Fibroblast of villous mesenchyme (primary cell): ENCODE results near the gene EDAR. TPM values are rescaled to one million over a fixed set of nuclear protein-coding genes. Genes with fewer than 3 reads are reported as not detected.

ENCODE experiments used
- DNase-seq: peaks from one replicate; pipeline ENCODE4 v3.0.0-alpha.2; 2010; ENCODE audit warnings: low read depth
- H3K4me3 ChIP-seq: 2 replicates; pipeline ENCODE4 v1.5.1; 2011; ENCODE audit warnings: low read depth, mild to moderate bottlenecking, low read length
- CTCF ChIP-seq: IDR thresholded peaks from 2 replicates; pipeline ENCODE4 v1.5.1; 2012; ENCODE audit warnings: low read depth, mild to moderate bottlenecking, low read length; ENCODE audit not compliant: insufficient read depth
- small RNA-seq: library from RNA; depleted of rRNA; stranded (forward); fragments of <200 nt; gene quantifications from one replicate; pipeline ENCODE3, GENCODE V24; 2012
- total RNA-seq: library from RNA; depleted of rRNA; stranded (reverse); fragments of >200 nt; gene quantifications from 2 replicates; pipeline ENCODE4 v1.2.3, GENCODE V29; 2012

EDAR gene
- total RNA-seq, 1 donor: not detected

GRCh38 chr2:108847000-108847399, 142.0 kb downstream of the EDAR start:
- no peak overlapping the region for H3K4me3 ChIP-seq
- no peak for TF ChIP-seq CTCF
- DNase-seq: no peak

- DNase-seq: no peak
- H3K4me3 ChIP-seq: no peak overlapping the region
- TF ChIP-seq CTCF: no peak
These were observed 143.1 kb downstream of the EDAR start for GRCh38 chr2:108845923-108846322.

Small RNAs within 50 kb of the gene (small RNA-seq; reads per million reads assigned to genes)
- gene AC073415.1: not detected

Other genes with a start within 250 kb of the EDAR start
- 4.2 and 9.1 TPM in 2 replicates for gene CCDC138, start 202.4 kb downstream of the EDAR start, total RNA-seq
- 11.9 and 13.4 TPM in 2 replicates for gene SH3RF3, start 140.0 kb upstream of the EDAR start, total RNA-seq